K562 (cell line): Measurements from ENCODE around the gene RAPGEF5. TPM values are rescaled to one million over a fixed set of nuclear protein-coding genes. Genes with fewer than 3 reads are reported as not detected.

Experiments
- ATAC-seq: fragments of 200-7000 bp; cut with Tn5 transposase; 3 replicates; pipeline ENCODE4 v1.9.1; 2020; ENCODE audit warnings: moderate library complexity
- BruUV-seq: library from RNA; stranded (reverse); fragments of 400-500 nt; replicated peaks from 2 replicates; lab custom pipeline; 2021; lab: Mats Ljungman, UMichigan
- CTCF ChIA-PET: fragments of 300-600 bp; formaldehyde crosslinking; extraction: SDS; loops from one replicate; lab custom pipeline; 2021; ENCODE audit warnings: low intra/inter-chr PET ratio; lab: Yijun Ruan, JAX
- POLR2A ChIA-PET: fragments of 300-600, 350-650 bp; sonication (Branson Sonifier 250); formaldehyde crosslinking; extraction: SDS; loops from one replicate; lab custom pipeline; 2021; ENCODE audit warnings: antibody characterized with exemption, inconsistent platforms; lab: Yijun Ruan, JAX
- DNase-seq, 4 experiments: peaks; one replicate each; pipeline versions ENCODE4 v3.0.0 to v3.0.0-alpha.2; 2011 to 2018; ENCODE audit warnings: low spot score in 3 of 4, mixed read lengths in 3 of 4; ENCODE audit errors: extremely low read depth in 1 of 4
- FAIRE-seq: peaks from 2 replicates; lab custom pipeline; 2011; peaks lifted over from hg19 to GRCh38; lab: Jason Lieb, UNC
- H2AFZ ChIP-seq: 2 replicates; pipeline ENCODE4 v1.6.0; 2011; ENCODE audit warnings: low read depth, low read length, control low read depth, inconsistent platforms
- H3K27ac ChIP-seq: fragments of 200-600 bp; 3 replicates; pipeline ENCODE4 v1.8.0; 2011; ENCODE audit warnings: low read depth, mild to moderate bottlenecking, control low read depth, inconsistent platforms, low read length, moderate library complexity, mixed read lengths; ENCODE audit errors: extremely low read depth
- H3K27me3 ChIP-seq, 2 experiments: fragments of 300-600 bp in 1 of 2; 2 replicates in 1 of 2; 3 replicates in 1 of 2; pipeline versions ENCODE4 v1.6.0 to v1.8.0; 2011; ENCODE audit warnings: inconsistent platforms in 2 of 2, low read length in 2 of 2, mild to moderate bottlenecking in 1 of 2, mixed read lengths in 1 of 2, moderate library complexity in 1 of 2; ENCODE audit not compliant: control insufficient read depth in 2 of 2, insufficient read depth in 2 of 2
- H3K36me3 ChIP-seq: fragments of 300-600 bp; 3 replicates; pipeline ENCODE4 v1.8.0; 2011; ENCODE audit warnings: mild to moderate bottlenecking, low read length, inconsistent platforms; ENCODE audit not compliant: control insufficient read depth, insufficient read depth
- H3K4me1 ChIP-seq, 2 experiments: fragments of 200-600 bp in 1 of 2; replicated peaks in 1 of 2; 2 replicates in 1 of 2; 3 replicates in 1 of 2; pipeline versions ENCODE4 v1.5.1 to v1.8.0; 2011; ENCODE audit warnings: inconsistent platforms in 2 of 2, low read length in 2 of 2, mild to moderate bottlenecking in 1 of 2, mixed read lengths in 1 of 2, moderate library complexity in 1 of 2; ENCODE audit not compliant: control insufficient read depth in 2 of 2, insufficient read depth in 2 of 2
- H3K4me2 ChIP-seq: 2 replicates; pipeline ENCODE4 v1.6.1; 2011; ENCODE audit warnings: low read length, control low read depth, inconsistent platforms, mixed read lengths; ENCODE audit not compliant: insufficient read depth
- H3K4me3 ChIP-seq: fragments of 200-600 bp; sonication (generic), shearing (Covaris generic); 2 replicates; pipeline ENCODE4 v1.5.1; 2016; ENCODE audit warnings: control low read depth, inconsistent platforms
- H3K79me2 ChIP-seq: fragments of 200-600 bp; 3 replicates; pipeline ENCODE4 v1.8.0; 2011; ENCODE audit warnings: low read length, inconsistent platforms; ENCODE audit not compliant: control insufficient read depth, insufficient read depth
- H3K9ac ChIP-seq, 2 experiments: 2 replicates each; pipeline versions ENCODE4 v1.6.0 to v1.6.1; 2011; ENCODE audit warnings: low read depth in 2 of 2, low read length in 2 of 2, control low read depth in 1 of 2, inconsistent platforms in 1 of 2, mild to moderate bottlenecking in 1 of 2, mixed read lengths in 1 of 2; ENCODE audit not compliant: insufficient read depth in 1 of 2
- H3K9me1 ChIP-seq: one replicate; pipeline ENCODE4 v1.6.0; 2011; ENCODE audit warnings: inconsistent platforms, mild to moderate bottlenecking, low read length, moderate library complexity; ENCODE audit not compliant: control insufficient read depth, insufficient read depth
- H3K9me3 ChIP-seq: replicated peaks from 2 replicates; pipeline ENCODE4 v1.5.1; 2011; ENCODE audit warnings: low read depth, low read length, inconsistent platforms; ENCODE audit not compliant: control insufficient read depth, insufficient read depth
- H4K20me1 ChIP-seq: replicated peaks from 2 replicates; pipeline ENCODE4 v1.6.1; 2011; ENCODE audit warnings: low read length, inconsistent platforms, mixed read lengths; ENCODE audit not compliant: control insufficient read depth, insufficient read depth
- NUFIP1 ChIP-seq: fragments of 450-650 bp; IDR thresholded peaks from 2 replicates; pipeline ENCODE4 v1.6.1; 2018; ENCODE audit not compliant: partially characterized antibody
- ZKSCAN3 ChIP-seq: fragments of 250-450 bp; sonication (Bioruptor Pico); IDR thresholded peaks from 2 replicates; pipeline ENCODE4 v1.4.0; 2020
- WGBS: fragments of 100-300 bp; shearing (Covaris generic); methylation state at CpG from one replicate; pipeline ENCODE4 v1.1.6; 2016; ENCODE audit warnings: low coverage, mixed read lengths; ENCODE audit not compliant: insufficient coverage; ENCODE audit errors: missing lambda C conversion rate; 5-methylcytosine and 5-hydroxymethylcytosine counted together
- in situ Hi-C: fragments of 300-500 bp; cut with MboI; formaldehyde crosslinking; loops from 4 replicates; pipeline ENCODE4 v1.15.0; 2018; ENCODE audit warnings: inconsistent platforms, mixed read lengths
- intact Hi-C: fragments of 100-400 bp; cut with micrococcal nuclease; formaldehyde crosslinking; loops from 2 replicates; pipeline ENCODE4 v1.14.2; 2022
- polyA plus RNA-seq, 8 experiments: library from polyadenylated mRNA; depleted of rRNA in 4 of 8; stranded (reverse) in 5 of 8; unstranded in 3 of 8; fragments of >200 nt; fragmentation: Nextera tagmentation in 2 of 8; fragmentation: Illumina TruSeq in 1 of 8; extraction: Ambion mirVana in 2 of 8; extraction: Trizol in 1 of 8; gene quantifications; 2 replicates each; pipeline versions ENCODE4 v1.2.1 to v1.2.3, GENCODE V29; 2011 to 2014; ENCODE audit warnings: inconsistent platforms in 1 of 8, missing spikeins in 1 of 8
- total RNA-seq, 7 experiments: library from RNA; depleted of rRNA in 6 of 7; stranded (reverse); fragments of >200 nt in 6 of 7; fragmentation: Illumina TruSeq in 2 of 7; extraction: Trizol in 2 of 7; gene quantifications; 2 replicates each; pipeline versions ENCODE4 v1.2.1 to v1.2.3, GENCODE V29; 2011 to 2021; ENCODE audit warnings: low replicate concordance in 1 of 7

RAPGEF5 gene
- total and polyA plus RNA-seq, 9 of the 15 experiments (the other 6 are each of a cell fraction or from before 2014, with no cell fraction given), result 0.39 to 2.0 (median 1.1) TPM

DNA sequence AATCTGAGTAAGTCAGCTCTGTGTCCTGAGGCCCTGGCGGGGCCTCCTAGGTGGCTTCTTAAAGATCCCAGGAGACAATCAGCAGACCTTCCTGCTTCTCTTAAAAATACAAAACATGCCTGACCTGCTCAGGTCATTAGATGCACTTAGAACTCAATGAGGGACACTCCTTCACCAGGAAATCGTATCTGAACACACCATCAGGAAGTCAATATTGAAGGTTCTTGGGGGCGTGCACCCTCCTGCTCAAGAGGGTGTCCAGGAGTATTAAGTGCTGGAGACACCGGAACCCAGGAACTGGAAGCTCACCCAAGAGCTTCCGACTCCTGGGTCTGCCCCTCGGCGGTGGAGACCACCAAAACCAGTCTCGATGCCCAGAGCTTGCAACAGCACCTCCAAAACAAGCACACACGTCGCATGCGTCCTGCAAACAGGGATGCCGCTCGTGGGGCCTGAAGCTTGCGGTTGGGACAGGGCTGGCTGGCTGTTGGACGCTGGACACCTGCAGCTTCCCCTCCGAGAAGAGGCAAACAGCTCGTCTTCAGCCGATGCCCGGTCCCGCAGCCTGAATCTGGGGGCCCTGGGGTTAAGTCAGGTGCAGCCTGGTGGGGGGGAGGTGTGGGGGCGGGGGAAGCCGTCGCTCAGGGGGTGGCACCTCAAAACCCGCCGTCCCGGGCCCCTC is 803 bp downstream of the RAPGEF5 start:
- WGBS, result 86% methylated on average over 15 of the region's 26 CpGs
- BruUV-seq, result no TSS peak
- H3K36me3 ChIP-seq, result no peaks in the 10 kb centered on the region
- no peaks in the 10 kb centered on the region for H3K27me3 ChIP-seq
- H3K4me1 ChIP-seq, result peaks cover 0 to 8% of the 10 kb centered on the region in 2 experiments; a peak in 3 of 5 replicates
- no peak overlapping the region for H3K4me3 ChIP-seq
- DNase-seq, result no peak
- POLR2A ChIA-PET, result no interaction called here
- H4K20me1 ChIP-seq, result no peaks in the 10 kb centered on the region
- H3K79me2 ChIP-seq, result no peaks in the 10 kb centered on the region
- H3K9me3 ChIP-seq, result peaks cover 8% of the 10 kb centered on the region
- H3K9me1 ChIP-seq, result no peaks in the 10 kb centered on the region
- H2AFZ ChIP-seq, result no peak overlapping the region
- no peak overlapping the region for H3K27ac ChIP-seq
- no peak overlapping the region for H3K4me2 ChIP-seq
- H3K9ac ChIP-seq, result no peak overlapping the region
- no peak for ATAC-seq
- CTCF ChIA-PET, result no interaction called here
- intact Hi-C loops (no loop called here), in situ Hi-C loops (no loop called here)
- no peak for TF ChIP-seq ZKSCAN3 (CRISPR knock-in tag)
- FAIRE-seq, result no peak

DNA sequence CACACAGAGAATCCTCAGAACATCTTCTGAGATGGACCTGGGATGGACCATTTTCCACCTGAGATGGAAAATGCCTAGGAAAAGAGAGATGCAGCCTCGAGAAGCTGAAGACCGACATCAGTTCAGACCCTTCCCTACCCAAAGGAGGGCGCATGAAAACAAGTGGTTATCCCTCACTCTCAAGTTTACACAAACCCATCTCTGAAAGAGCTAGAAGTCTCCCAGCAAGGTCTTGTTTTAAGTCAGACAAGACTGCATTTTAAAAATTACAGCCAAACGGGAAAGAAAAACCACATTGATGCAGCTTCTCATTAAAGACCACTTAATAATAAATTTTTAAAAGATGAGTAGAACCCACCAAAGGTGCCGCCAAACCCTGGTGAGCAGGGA is 1.3 kb downstream of the RAPGEF5 start:
- no peaks in the 10 kb centered on the region for H3K27me3 ChIP-seq
- H3K9me3 ChIP-seq, result peaks cover 8% of the 10 kb centered on the region
- DNase-seq, result no peak
- WGBS, result 72% methylated on average over 5 of the region's 5 CpGs
- ChIA-PET CTCF (no interaction called here), POLR2A (no interaction called here)
- H3K4me1 ChIP-seq, result peaks cover 0 to 12% of the 10 kb centered on the region in 2 experiments; a peak in 3 of 5 replicates
- H3K9me1 ChIP-seq, result no peaks in the 10 kb centered on the region
- no peak overlapping the region for H3K9ac ChIP-seq
- no peaks in the 10 kb centered on the region for H3K79me2 ChIP-seq
- H3K4me2 ChIP-seq, result no peak overlapping the region
- TF ChIP-seq NUFIP1, result no peak
- TF ChIP-seq, all 486 proteins: peak for 0
- Histone ChIP-seq H3K36me3 (no peaks in the 10 kb centered on the region), H3K4me3 (no peak overlapping the region), H3K27ac (no peak overlapping the region), H4K20me1 (no peaks in the 10 kb centered on the region), H2AFZ (no peak overlapping the region)
- FAIRE-seq (no peak), ATAC-seq (no peak)
- in situ Hi-C loops, result no loop called here
- intact Hi-C loops, result no loop called here
- no TSS peak for BruUV-seq
